HUES64 (cell line): Measurements from ENCODE around the gene LRP8.
A peak's percentile ranks its signal among the peaks of the same experiment; 100 is the strongest.

Source experiments
- H3K27ac ChIP-seq: 2 replicates; pipeline ENCODE4 v1.7.0; 2013; ENCODE audit warnings: low read depth, low read length, inconsistent platforms
- H3K27me3 ChIP-seq: 2 replicates; pipeline ENCODE4 v1.6.1; 2013; ENCODE audit warnings: mild to moderate bottlenecking, low read length; ENCODE audit not compliant: insufficient read depth
- H3K36me3 ChIP-seq: 2 replicates; pipeline ENCODE4 v1.6.1; 2013; ENCODE audit warnings: mild to moderate bottlenecking, low read length; ENCODE audit not compliant: insufficient read depth
- H3K4me1 ChIP-seq: 2 replicates; pipeline ENCODE4 v1.6.1; 2013; ENCODE audit warnings: mild to moderate bottlenecking, low read length, moderate library complexity; ENCODE audit not compliant: insufficient read depth
- H3K4me3 ChIP-seq: 2 replicates; pipeline ENCODE4 v1.5.1; 2013; ENCODE audit warnings: mild to moderate bottlenecking, low read length, moderate library complexity
- H3K9ac ChIP-seq: 2 replicates; pipeline ENCODE4 v1.6.1; 2013; ENCODE audit warnings: mild to moderate bottlenecking, low read depth, low read length
- H3K9me3 ChIP-seq: 2 replicates; pipeline ENCODE4 v1.6.1; 2013; ENCODE audit warnings: low read depth, low read length; ENCODE audit not compliant: insufficient read depth
- WGBS: fragments of 150-250, 120-280 bp; methylation state at CpG from one replicate; pipeline ENCODE4 v1.1.7; 2013; ENCODE audit warnings: missing lambda C conversion rate; 5-methylcytosine and 5-hydroxymethylcytosine counted together

The LRP8 gene

GRCh38 chr1:53327182-53327913 lies 522 bp downstream of the LRP8 start:
- Histone ChIP-seq H3K36me3 (peaks cover 33% of the 10 kb centered on the region), H3K27me3 (0 out of 2 replicates have a peak, but pooled peaks cover 4% of the 10 kb centered on the region), H3K4me3 (peak overlapping the region; percentile 86), H3K9ac (peak overlapping the region; percentile 91), H3K4me1 (peaks cover 9% of the 10 kb centered on the region; the same call in 1 of the 2 replicates), H3K27ac (peak overlapping the region; percentile 96), H3K9me3 (no peaks in the 10 kb centered on the region)
- WGBS, result under 1% methylated on average over 68 of the region's 68 CpGs

- Histone ChIP-seq H3K27ac (peak overlapping the region; percentile 96), H3K9ac (peak overlapping the region; percentile 91), H3K4me1 (peaks cover 9% of the 10 kb centered on the region; the same call in 1 of the 2 replicates), H3K9me3 (no peaks in the 10 kb centered on the region), H3K27me3 (0 out of 2 replicates have a peak, but pooled peaks cover 4% of the 10 kb centered on the region), H3K36me3 (peaks cover 39% of the 10 kb centered on the region), H3K4me3 (peak overlapping the region; percentile 86)
- under 1% methylated on average over 53 of the region's 53 CpGs for WGBS
Observed at GRCh38 chr1:53326598-53327181, 1.2 kb downstream of the LRP8 start.

GRCh38 chr1:53326088-53326597 lies 1.7 kb downstream of the LRP8 start:
- Histone ChIP-seq H3K27ac (peak overlapping the region; percentile 96), H3K36me3 (peaks cover 45% of the 10 kb centered on the region), H3K9me3 (no peaks in the 10 kb centered on the region), H3K4me1 (peaks cover 9% of the 10 kb centered on the region; the same call in 1 of the 2 replicates), H3K27me3 (0 out of 2 replicates have a peak, but pooled peaks cover 4% of the 10 kb centered on the region), H3K9ac (peak overlapping the region; percentile 92), H3K4me3 (peak overlapping the region; percentile 86)
- under 1% methylated on average over 42 of the region's 42 CpGs for WGBS

GRCh38 chr1:53325326-53326087 lies 2.4 kb downstream of the LRP8 start:
- Histone ChIP-seq H3K27ac (peak overlapping the region; percentile 96), H3K4me3 (peak overlapping the region; percentile 86), H3K9ac (peak overlapping the region; percentile 92), H3K27me3 (0 out of 2 replicates have a peak, but pooled peaks cover 4% of the 10 kb centered on the region), H3K4me1 (peaks cover 9% of the 10 kb centered on the region; the same call in 1 of the 2 replicates), H3K9me3 (no peaks in the 10 kb centered on the region), H3K36me3 (peaks cover 51% of the 10 kb centered on the region)
- 40% methylated on average over 26 of the region's 26 CpGs for WGBS

DNA sequence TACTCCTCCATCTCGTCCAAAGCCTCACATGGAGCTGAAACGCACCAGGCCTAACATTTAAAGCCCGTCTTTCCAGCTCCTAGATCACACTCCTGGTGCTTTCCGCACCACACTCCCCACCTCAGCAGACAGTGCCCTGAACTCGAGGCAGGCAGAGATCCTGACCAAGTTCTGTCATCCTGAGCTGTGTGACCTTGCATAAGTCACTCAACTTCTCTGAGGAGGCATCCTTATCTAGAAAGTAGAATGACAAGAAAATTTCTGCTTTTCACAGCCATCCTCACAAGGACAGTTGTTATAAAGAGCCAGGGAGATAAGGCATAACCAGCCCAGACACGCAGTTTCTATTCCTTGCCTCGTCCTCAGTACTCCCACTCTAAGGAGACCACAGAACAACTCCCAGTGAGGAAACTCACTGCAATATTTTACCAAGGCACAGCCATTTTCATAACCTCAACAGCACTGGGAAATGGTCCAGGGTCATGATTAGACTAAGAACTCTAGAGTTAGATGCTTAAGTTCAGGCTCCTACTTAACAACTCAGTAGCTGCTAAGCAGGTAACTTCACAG lies 3.1 kb downstream of the LRP8 start:
- Histone ChIP-seq H3K9ac (no peak overlapping the region), H3K27ac (no peak overlapping the region), H3K4me3 (no peak overlapping the region), H3K27me3 (0 out of 2 replicates have a peak, but pooled peaks cover 4% of the 10 kb centered on the region), H3K4me1 (peaks cover 9% of the 10 kb centered on the region; the same call in 1 of the 2 replicates), H3K9me3 (no peaks in the 10 kb centered on the region), H3K36me3 (peaks cover 58% of the 10 kb centered on the region)
- WGBS, result 91% methylated on average over 7 of the region's 7 CpGs

DNA sequence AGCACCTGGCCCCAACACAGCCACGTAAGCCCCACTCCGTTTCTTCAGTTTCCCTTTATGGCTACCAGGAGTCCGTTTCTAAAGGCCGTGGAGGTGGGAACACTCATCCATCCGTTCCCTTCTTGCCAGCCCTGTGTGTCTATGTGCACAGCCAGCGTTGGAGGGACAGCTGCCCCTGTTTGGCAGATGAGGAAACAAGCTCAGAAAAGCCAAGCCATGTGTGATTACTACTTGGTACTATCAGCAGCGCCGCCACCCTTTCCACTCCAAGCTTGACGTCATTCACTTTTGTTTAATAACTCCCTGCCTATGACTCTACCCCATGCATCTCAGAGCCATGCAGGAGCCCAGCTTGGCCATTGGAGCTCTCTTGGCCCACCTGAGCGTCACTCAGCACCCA lies 3.5 kb downstream of the LRP8 start:
- Histone ChIP-seq H3K27ac (no peak overlapping the region), H3K4me1 (peaks cover 9% of the 10 kb centered on the region; the same call in 1 of the 2 replicates), H3K4me3 (no peak overlapping the region), H3K27me3 (0 out of 2 replicates have a peak, but pooled peaks cover 3% of the 10 kb centered on the region), H3K36me3 (peaks cover 63% of the 10 kb centered on the region), H3K9me3 (no peaks in the 10 kb centered on the region), H3K9ac (no peak overlapping the region)
- WGBS, result 93% methylated on average over 10 of the region's 10 CpGs

DNA sequence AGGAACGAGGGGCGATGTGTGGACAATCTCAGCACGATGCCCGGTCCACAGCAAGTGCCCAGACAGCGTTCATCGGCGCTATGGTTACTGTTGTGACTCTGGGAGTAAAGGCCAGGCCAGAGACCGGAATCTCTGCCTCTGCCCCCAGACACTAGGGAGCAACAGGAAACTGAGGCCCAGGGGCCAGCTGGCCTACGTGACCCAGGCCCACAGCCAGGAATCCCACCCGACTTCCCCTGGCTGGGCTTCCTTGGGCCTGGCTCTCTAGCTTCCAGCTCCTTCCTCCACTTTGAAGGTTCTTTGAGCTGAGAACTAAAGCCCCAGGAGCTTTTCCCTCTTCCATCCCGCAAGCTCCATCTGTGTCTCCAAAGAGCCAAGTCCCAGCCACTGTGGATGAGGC lies 4.6 kb downstream of the LRP8 start:
- Histone ChIP-seq H3K36me3 (peaks cover 73% of the 10 kb centered on the region), H3K9ac (no peak overlapping the region)
- whole genome bisulfite sequencing, result 96% methylated on average over 11 of the region's 11 CpGs

DNA sequence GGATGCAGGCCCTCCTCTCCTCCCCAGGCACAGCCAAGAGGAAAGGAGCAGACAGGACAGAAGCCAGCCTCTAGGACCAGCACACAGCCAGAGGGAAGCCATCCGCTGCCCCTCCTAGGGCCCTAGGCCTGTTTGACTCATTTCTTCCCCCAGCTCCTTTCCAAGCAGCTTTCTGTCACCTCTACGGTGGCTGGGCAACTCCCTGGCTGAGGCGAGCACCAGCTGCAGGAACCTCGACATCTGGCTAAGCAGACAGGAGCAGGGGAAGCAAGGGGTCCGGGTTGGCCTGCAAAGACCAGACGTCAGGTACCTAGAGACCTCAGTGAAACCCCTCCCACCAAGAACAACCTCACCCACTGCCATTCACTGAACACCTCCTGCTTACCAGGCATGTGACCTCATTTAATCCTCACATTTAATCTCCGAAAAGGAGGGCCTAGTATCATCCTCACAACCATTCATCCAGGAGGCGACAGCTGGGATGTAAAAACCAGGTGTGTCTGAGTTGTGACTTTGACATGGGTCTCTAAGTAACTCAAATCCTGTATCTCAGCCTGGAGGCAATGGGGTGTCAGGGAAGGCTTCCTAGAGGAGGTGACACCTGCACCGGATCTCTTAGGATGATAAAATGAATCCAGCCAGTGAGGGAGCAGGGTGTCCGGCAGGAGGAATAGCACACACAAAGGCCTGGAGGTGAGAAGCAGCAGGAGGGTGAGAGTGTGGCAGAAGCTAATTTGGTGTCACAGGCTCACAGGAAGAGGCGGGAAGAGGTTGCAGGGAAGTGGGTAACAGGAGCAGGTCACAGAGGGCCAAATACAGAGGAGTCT lies 5.9 kb downstream of the LRP8 start:
- Histone ChIP-seq H3K36me3 (peaks cover 80% of the 10 kb centered on the region), H3K9me3 (no peaks in the 10 kb centered on the region), H3K9ac (no peak overlapping the region), H3K27me3 (no peaks in the 10 kb centered on the region), H3K4me3 (no peak overlapping the region), H3K27ac (no peak overlapping the region), H3K4me1 (peaks cover 9% of the 10 kb centered on the region; the same call in 1 of the 2 replicates)
- 88% methylated on average over 11 of the region's 11 CpGs for WGBS

More for the DNA sequence above, 4.6 kb downstream of the LRP8 start:
- H3K27me3 ChIP-seq, result no peaks in the 10 kb centered on the region
- H3K4me3 ChIP-seq, result no peak overlapping the region
- H3K4me1 ChIP-seq, result peaks cover 9% of the 10 kb centered on the region; the same call in 1 of the 2 replicates
- H3K9me3 ChIP-seq, result no peaks in the 10 kb centered on the region
- H3K27ac ChIP-seq, result no peak overlapping the region

GRCh38 chr1:53321366-53321765 lies 6.5 kb downstream of the LRP8 start:
- Histone ChIP-seq H3K4me3 (no peak overlapping the region), H3K9me3 (no peaks in the 10 kb centered on the region), H3K27ac (no peak overlapping the region), H3K27me3 (no peaks in the 10 kb centered on the region), H3K9ac (no peak overlapping the region), H3K36me3 (peaks cover 80% of the 10 kb centered on the region), H3K4me1 (peaks cover 11% of the 10 kb centered on the region; the same call in 1 of the 2 replicates)
- WGBS, result 61% methylated on average over 5 of the region's 5 CpGs

- no peak overlapping the region for H3K27ac ChIP-seq
- H3K4me3 ChIP-seq, result no peak overlapping the region
- WGBS, result 95% methylated on average over 7 of the region's 7 CpGs
- peaks cover 11% of the 10 kb centered on the region; the same call in 1 of the 2 replicates for H3K4me1 ChIP-seq
- H3K9me3 ChIP-seq, result no peaks in the 10 kb centered on the region
- peaks cover 81% of the 10 kb centered on the region for H3K36me3 ChIP-seq
- H3K9ac ChIP-seq, result no peak overlapping the region
- no peaks in the 10 kb centered on the region for H3K27me3 ChIP-seq
Observed at GRCh38 chr1:53320646-53321045, 7.2 kb downstream of the LRP8 start.
